ENCODE measurements around the gene ANTKMT. TPM values are rescaled to one million over a fixed set of nuclear protein-coding genes. Genes with fewer than 3 reads are reported as not detected.

ANTKMT gene
- total and polyA plus RNA-seq, 2 of the 8 experiments (the other 6 are each of a cell fraction or from before 2014, with no cell fraction given) = 26.5 to 26.6 TPM

- ChIA-PET CTCF (ENCODE audit: partially characterized antibody) (interaction anchor here (1.1 to 12.0 kb wide), 8 partner anchors 9 to 94 kb away, joined by 3 to 75 read pairs (median 6); partner anchors contain the start of genes RHOT2 and WDR24), POLR2A (ENCODE audit: partially characterized antibody) (interaction anchor here (1.6 to 13.3 kb wide), 8 partner anchors 8 to 127 kb away, joined by 3 to 214 read pairs (median 12); partner anchors contain the start of genes ANTKMT, JMJD8, RHOT2 and WDR24)
- no peak for DNase-seq (ENCODE audit: low read depth in 1 of 2, low spot score in 2 of 2)
- Histone ChIP-seq H3K36me3 (ENCODE audit: control insufficient read depth in 2 of 4, insufficient read depth in 4 of 4, low read length in 3 of 4) (peaks cover 9 to 22% (median 16%) of the 10 kb centered on the region in 4 experiments; a peak in 7 of 8 replicates), H3K79me2 (ENCODE audit: control insufficient read depth in 1 of 2, insufficient read depth in 2 of 2, low read length in 2 of 2) (peaks cover 0 to 7% of the 10 kb centered on the region in 2 experiments; a peak in 1 of 4 replicates), H3K27ac (ENCODE audit: low read depth, low read length) (no peak overlapping the region), H2BK5ac (ENCODE audit: low read depth, low read length) (peak overlapping the region; percentile 26; the same call in 1 of the 2 replicates), H2BK120ac (replicated peaks; ENCODE audit: low read depth, low read length) (no peak overlapping the region), H3K18ac (ENCODE audit: extremely low read depth, low read length) (no peak overlapping the region), H3K9me3 (ENCODE audit: insufficient read depth in 2 of 2, low read depth in 1 of 2, low read length in 1 of 2) (no peaks in the 10 kb centered on the region), H3K4me2 (ENCODE audit: insufficient read depth in 1 of 2, low read depth in 2 of 2, low read length in 2 of 2) (peak overlapping the region in 1 of 2 experiments; percentile 79; a peak in 1 of 4 replicates), H3K14ac (ENCODE audit: insufficient read length) (no peak overlapping the region), H3K23ac (ENCODE audit: insufficient read length) (no peak overlapping the region), H3K4me3 (ENCODE audit: extremely low read depth in 1 of 4, insufficient read depth in 2 of 4, low read depth in 3 of 4, low read length in 4 of 4) (no peak overlapping the region), H3K23me2 (ENCODE audit: low read depth, low read length) (peaks cover 15% of the 10 kb centered on the region), H2AK5ac (ENCODE audit: low read depth, low read length) (peak overlapping the region; percentile 75; the same call in 1 of the 2 replicates), H4K20me1 (replicated peaks in 1 of 2; ENCODE audit: control insufficient read depth in 1 of 2, insufficient read depth in 2 of 2, low read length in 2 of 2) (peaks cover 2 to 25% of the 10 kb centered on the region in 2 experiments), H3K4ac (replicated peaks; ENCODE audit: insufficient read length, low read depth, low read length) (peak overlapping the region; percentile 69), H2BK20ac (ENCODE audit: low read length) (no peak overlapping the region), H4K8ac (ENCODE audit: extremely low read depth, insufficient read depth, low read length) (no peak overlapping the region), H2AFZ (ENCODE audit: low read length) (no peak overlapping the region), H3K4me1 (replicated peaks in 1 of 4; ENCODE audit: control insufficient read depth in 3 of 4, insufficient read depth in 4 of 4, low read length in 3 of 4) (peaks cover 0 to 37% (median 28%) of the 10 kb centered on the region in 4 experiments; a peak in 6 of 7 replicates), H3K27me3 (replicated peaks in 1 of 4; ENCODE audit: control insufficient read depth in 3 of 4, extremely low read depth in 1 of 4, insufficient read depth in 3 of 4, low read length in 3 of 4) (peaks cover 0 to 2% (median 0%) of the 10 kb centered on the region in 4 experiments; a peak in 2 of 7 replicates), H4K91ac (replicated peaks; ENCODE audit: insufficient read length, low read length) (peak overlapping the region; percentile 52), H2BK12ac (ENCODE audit: low read depth, low read length) (peak overlapping the region; percentile 96; the same call in 1 of the 2 replicates), H3K9ac (replicated peaks in 1 of 4; ENCODE audit: extremely low read depth in 1 of 4, low read depth in 3 of 4, low read length in 3 of 4) (no peak overlapping the region), H2BK15ac (ENCODE audit: low read length) (peak overlapping the region; percentile 92; the same call in 1 of the 2 replicates), H3K56ac (replicated peaks; ENCODE audit: insufficient read length, low read depth, low read length) (no peak overlapping the region), H3K79me1 (ENCODE audit: low read depth, low read length) (peaks cover 5% of the 10 kb centered on the region; the same call in 1 of the 2 replicates), H4K5ac (ENCODE audit: insufficient read length, low read depth, low read length) (no peak overlapping the region)
- TF ChIP-seq RXRA (IDR thresholded peaks at IDR 0.05; ENCODE audit: insufficient read depth, low read depth, low read length) = no peak
- TF ChIP-seq NANOG (IDR thresholded peaks at IDR 0.05; ENCODE audit: insufficient read depth, low read depth, low read length, poor library complexity, severe bottlenecking) = no peak
- no peak for TF ChIP-seq ASH2L (IDR thresholded peaks at IDR 0.05; ENCODE audit: low read length)
- TF ChIP-seq, protein P1, sequence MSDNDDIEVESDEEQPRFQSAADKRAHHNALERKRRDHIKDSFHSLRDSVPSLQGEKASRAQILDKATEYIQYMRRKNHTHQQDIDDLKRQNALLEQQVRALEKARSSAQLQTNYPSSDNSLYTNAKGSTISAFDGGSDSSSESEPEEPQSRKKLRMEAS (IDR thresholded peaks at IDR 0.05) = no peak
- no peak for TF ChIP-seq SUZ12 (IDR thresholded peaks at IDR 0.05; ENCODE audit: low read length)
- TF ChIP-seq BCL11A (IDR thresholded peaks at IDR 0.05; ENCODE audit: low read depth in 2 of 2, low read length in 2 of 2) = no peak
- no peak for TF ChIP-seq USF2 (IDR thresholded peaks at IDR 0.05; ENCODE audit: low read length)
- no peak for TF ChIP-seq RBBP5 (IDR thresholded peaks at IDR 0.05; ENCODE audit: borderline replicate concordance, low read depth, low read length)
- TF ChIP-seq FOSL1 (IDR thresholded peaks at IDR 0.05; ENCODE audit: insufficient read depth, low read depth, low read length) = no peak
- TF ChIP-seq SP4 (IDR thresholded peaks at IDR 0.05; ENCODE audit: low read length) = no peak
- no peak for TF ChIP-seq SIN3A (conservative IDR thresholded peaks at IDR 0.05 in 1 of 2, IDR thresholded peaks at IDR 0.05 in 1 of 2; ENCODE audit: low read depth in 1 of 2, low read length in 2 of 2)
- 96% methylated on average over 20 of the region's 21 CpGs; no CpG with 5 or more reads in 1 of the 2 experiments for WGBS, 2 experiments (ENCODE audit: extremely low coverage in 1 of 2, insufficient coverage in 1 of 2, insufficient read length in 1 of 2, insufficient replicate concordance in 2 of 2, low coverage in 1 of 2, low lambda C conversion rate in 2 of 2, missing lambda C conversion rate in 1 of 2)
- FAIRE-seq = no peak
Observed at GRCh38 chr16:676565-676902, 44.4 kb upstream of the ANTKMT start.
